Spleen (tissue), 11 donors: Measurements from ENCODE around the gene AKAP13. TPM values are rescaled to one million over a fixed set of nuclear protein-coding genes. Genes with fewer than 3 reads are reported as not detected.

Experiments
- DNase-seq: peaks from one replicate; pipeline ENCODE4 v3.0.0-alpha.2; 2020
- H3K27ac ChIP-seq, 8 donors: fragments of 200-600 bp; sonication (generic) in 7 of 8; 1 replicate in 4 of 8; 2 replicates in 4 of 8; pipeline versions ENCODE4 v1.5.0 to v1.8.0; 2016 to 2021; ENCODE audit warnings: inconsistent platforms in 4 of 8, mild to moderate bottlenecking in 4 of 8, moderate library complexity in 1 of 8
- H3K27me3 ChIP-seq, 7 donors: fragments of 200-600 bp; sonication (generic) in 6 of 7; replicated peaks in 1 of 7; 1 replicate in 4 of 7; 2 replicates in 3 of 7; pipeline versions ENCODE4 v1.5.0 to v1.8.0; 2016 to 2021; ENCODE audit warnings: inconsistent platforms in 3 of 7, mild to moderate bottlenecking in 1 of 7
- H3K36me3 ChIP-seq, 6 donors: fragments of 200-600 bp; sonication (generic) in 5 of 6; 1 replicate in 4 of 6; 2 replicates in 2 of 6; pipeline versions ENCODE4 v1.5.0 to v1.8.0; 2016 to 2021; ENCODE audit warnings: inconsistent platforms in 2 of 6
- H3K4me1 ChIP-seq, 6 donors: fragments of 200-600 bp; sonication (generic) in 5 of 6; 1 replicate in 3 of 6; 2 replicates in 3 of 6; pipeline versions ENCODE4 v1.5.0 to v1.8.0; 2016 to 2021; ENCODE audit warnings: inconsistent platforms in 3 of 6
- H3K4me3 ChIP-seq, 8 donors: fragments of 200-600 bp; sonication (generic) in 7 of 8; 1 replicate in 4 of 8; 2 replicates in 4 of 8; pipeline versions ENCODE4 v1.5.0 to v1.8.0; 2016 to 2021; ENCODE audit warnings: inconsistent platforms in 4 of 8, mild to moderate bottlenecking in 4 of 8, moderate library complexity in 2 of 8
- H3K9me3 ChIP-seq, 8 donors: fragments of 200-600 bp; sonication (generic) in 7 of 8; 1 replicate in 4 of 8; 2 replicates in 4 of 8; pipeline versions ENCODE4 v1.5.0 to v1.8.0; 2016 to 2021; ENCODE audit warnings: inconsistent platforms in 4 of 8
- POLR2A ChIP-seq, 3 donors: fragments of 450-650 bp; IDR thresholded peaks; one replicate each; pipeline ENCODE4 v1.5.1; 2017; ENCODE audit warnings: antibody characterized with exemption in 3 of 3, mild to moderate bottlenecking in 1 of 3
- POLR2AphosphoS5 ChIP-seq, 3 donors: sonication (generic); formaldehyde crosslinking; IDR thresholded peaks; one replicate each; pipeline ENCODE4 v1.5.1; 2017; ENCODE audit warnings: antibody characterized with exemption in 3 of 3
- WGBS, 5 donors: extraction: QIAGEN DNeasy Blood & Tissue Kit in 3 of 5; methylation state at CpG; one replicate each; pipeline versions ENCODE4 v1.1.5 to v1.1.7; 2013 to 2018; 5-methylcytosine and 5-hydroxymethylcytosine counted together
- intact Hi-C: fragments of 100-400 bp; cut with DNase I; formaldehyde crosslinking; loops from one replicate; pipeline ENCODE4 v1.15.0; 2023; ENCODE audit warnings: low total_unique reads
- polyA plus RNA-seq, 3 donors: library from polyadenylated mRNA; stranded (reverse); fragments of 200-250 nt; gene quantifications; one replicate each; pipeline ENCODE4 v1.2.1, GENCODE V29; 2013
- total RNA-seq, 7 donors: library from RNA; depleted of rRNA in 3 of 7; stranded (reverse); fragments of >200 nt in 3 of 7; fragmentation: NEBNext Ultra II Directional in 4 of 7; extraction: Animal tissue kit (Norgen Biotek cat#: 25700) in 4 of 7; gene quantifications; one replicate each; pipeline versions ENCODE4 v1.1.0 to v1.2.1, GENCODE V29; 2016 to 2021
- TF ChIP-seq, protein P1 (sequence below), 11 experiments: fragments of 200-600 bp in 7 of 11; fragments of 450-650 bp in 4 of 11; sonication (generic) in 4 of 11; IDR thresholded peaks in 8 of 11; conservative IDR thresholded peaks in 3 of 11; 1 replicate in 7 of 11; 2 replicates in 4 of 11; pipeline versions ENCODE4 v1.4.0 to v1.8.0; 2016 to 2021; ENCODE audit warnings: antibody characterized with exemption in 11 of 11, inconsistent platforms in 4 of 11, mild to moderate bottlenecking in 1 of 11
- donor health status: healthy with polysubstance abuse.
- donor health status: DM: no; HTN: no; CAD: no; lungs with moderate emphysema.
- donor health status: DM: no; HTN: no; CAD: no.
- donor health status: Bipolar disorder and iron deficiency.
- donor health status: healthy.
- donor health status: DM: no; HTN: no; CAD: no.
- donor health status: DM: yes; HTN: yes; CAD: no.

Gene AKAP13
- total and polyA plus RNA-seq, 10 donors = 35.4 to 413 (median 260) TPM

DNA sequence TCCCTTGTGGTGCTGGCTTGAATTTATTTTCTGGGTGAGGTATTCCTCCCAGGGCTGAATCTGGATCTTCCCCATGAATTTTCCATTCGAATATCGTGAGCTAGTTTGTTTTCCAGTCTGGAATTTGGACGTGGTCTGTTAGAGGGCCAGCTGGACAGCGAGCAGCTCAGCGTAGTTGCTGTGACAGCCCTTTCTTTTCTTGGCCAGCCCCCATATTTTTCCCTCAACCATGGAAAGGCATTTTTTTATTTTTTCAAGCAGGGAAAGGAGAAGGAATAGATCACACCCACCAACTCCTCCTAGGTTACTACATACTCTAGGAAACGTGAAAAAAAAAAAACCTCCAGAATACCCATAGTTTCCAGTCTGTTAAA lies 262.3 kb downstream of the AKAP13 start:
- TF ChIP-seq POLR2A (IDR thresholded peaks at IDR 0.05) = no peak
- TF ChIP-seq, protein P1, sequence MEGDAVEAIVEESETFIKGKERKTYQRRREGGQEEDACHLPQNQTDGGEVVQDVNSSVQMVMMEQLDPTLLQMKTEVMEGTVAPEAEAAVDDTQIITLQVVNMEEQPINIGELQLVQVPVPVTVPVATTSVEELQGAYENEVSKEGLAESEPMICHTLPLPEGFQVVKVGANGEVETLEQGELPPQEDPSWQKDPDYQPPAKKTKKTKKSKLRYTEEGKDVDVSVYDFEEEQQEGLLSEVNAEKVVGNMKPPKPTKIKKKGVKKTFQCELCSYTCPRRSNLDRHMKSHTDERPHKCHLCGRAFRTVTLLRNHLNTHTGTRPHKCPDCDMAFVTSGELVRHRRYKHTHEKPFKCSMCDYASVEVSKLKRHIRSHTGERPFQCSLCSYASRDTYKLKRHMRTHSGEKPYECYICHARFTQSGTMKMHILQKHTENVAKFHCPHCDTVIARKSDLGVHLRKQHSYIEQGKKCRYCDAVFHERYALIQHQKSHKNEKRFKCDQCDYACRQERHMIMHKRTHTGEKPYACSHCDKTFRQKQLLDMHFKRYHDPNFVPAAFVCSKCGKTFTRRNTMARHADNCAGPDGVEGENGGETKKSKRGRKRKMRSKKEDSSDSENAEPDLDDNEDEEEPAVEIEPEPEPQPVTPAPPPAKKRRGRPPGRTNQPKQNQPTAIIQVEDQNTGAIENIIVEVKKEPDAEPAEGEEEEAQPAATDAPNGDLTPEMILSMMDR (IDR thresholded peaks at IDR 0.05 in 8 of 11, conservative IDR thresholded peaks at IDR 0.05 in 3 of 11) = no peak
- peak in 1 of 3 donors; percentile 44 for TF ChIP-seq POLR2AphosphoS5 (IDR thresholded peaks at IDR 0.05)
- Histone ChIP-seq H3K27ac (peak overlapping the region in 6 of 8 donors; percentile 12 to 53 (median 46)), H3K4me1 (peaks cover 7 to 81% (median 34%) of the 10 kb centered on the region in 6 donors), H3K36me3 (peaks cover 0 to 93% (median 40%) of the 10 kb centered on the region in 6 donors), H3K4me3 (no peak overlapping the region), H3K27me3 (no peaks in the 10 kb centered on the region), H3K9me3 (no peaks in the 10 kb centered on the region)
- DNase-seq = no peak
- intact Hi-C loops = no loop called here
- WGBS, 5 donors = 70 to 86% (median 82%) methylated on average over 6 of the region's 6 CpGs

DNA sequence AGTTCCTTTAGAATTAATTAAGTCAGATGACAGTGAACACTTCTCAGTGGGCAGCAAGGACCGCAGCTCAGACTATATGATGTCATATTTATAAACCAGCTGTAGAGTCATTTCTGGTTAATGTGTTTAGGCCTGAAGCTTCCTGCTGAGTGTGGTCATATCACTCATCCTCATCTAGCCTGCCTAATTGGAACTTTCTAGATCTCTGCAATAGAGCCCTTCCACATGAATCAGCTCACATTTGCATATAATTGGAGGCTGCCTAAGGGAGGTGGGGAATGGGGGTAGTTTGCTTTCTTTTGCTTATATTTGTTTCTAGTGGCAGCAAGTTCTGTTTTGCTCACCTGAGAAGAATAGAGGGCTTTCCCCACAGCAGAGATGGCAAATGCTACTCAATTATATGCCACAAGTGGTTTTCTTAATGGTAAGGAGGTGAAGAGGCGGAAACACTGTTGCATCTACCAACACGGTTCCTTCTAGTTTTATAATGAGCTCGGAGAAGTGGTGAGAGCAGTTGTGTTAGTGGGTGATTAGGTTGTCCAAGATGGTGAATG lies 266.2 kb downstream of the AKAP13 start:
- DNase-seq = no peak
- Histone ChIP-seq H3K27ac (peak overlapping the region in 6 of 8 donors; percentile 23 to 75 (median 68)), H3K4me1 (peaks cover 17 to 75% (median 51%) of the 10 kb centered on the region in 6 donors), H3K27me3 (no peaks in the 10 kb centered on the region), H3K4me3 (no peak overlapping the region), H3K36me3 (peaks cover 0 to 88% (median 25%) of the 10 kb centered on the region in 6 donors), H3K9me3 (no peaks in the 10 kb centered on the region)
- intact Hi-C loops = no loop called here
- TF ChIP-seq POLR2A (IDR thresholded peaks at IDR 0.05) (no peak), POLR2AphosphoS5 (IDR thresholded peaks at IDR 0.05) (peak in 1 of 3 donors; percentile 8)
- 81 to 87% (median 86%) methylated on average over 4 of the region's 4 CpGs for WGBS, 5 donors

DNA sequence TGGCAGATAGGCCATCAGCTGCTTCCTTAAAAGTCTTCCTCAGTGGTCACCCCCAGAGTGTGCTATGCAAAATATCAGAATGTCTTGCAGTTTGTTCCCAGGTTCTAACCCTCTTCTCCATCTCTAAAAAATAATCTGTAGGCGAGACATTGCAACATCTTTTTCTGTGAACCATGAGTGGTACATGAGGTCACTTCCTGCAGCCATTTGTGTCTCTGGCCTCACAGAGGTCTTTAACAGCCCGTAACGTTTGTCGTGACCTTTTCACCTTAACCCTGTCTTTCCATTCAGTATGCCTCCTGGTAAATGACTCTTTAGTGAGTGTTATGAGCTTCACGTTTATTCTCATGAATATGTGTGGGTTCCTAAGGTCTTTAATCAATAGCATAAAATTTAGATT lies 269.0 kb downstream of the AKAP13 start:
- 16 to 40% (median 21%) methylated on average over 5 of the region's 5 CpGs for WGBS, 5 donors
- intact Hi-C loops = no loop called here
- Histone ChIP-seq H3K27me3 (no peaks in the 10 kb centered on the region), H3K9me3 (no peaks in the 10 kb centered on the region), H3K4me3 (no peak overlapping the region), H3K27ac (peak overlapping the region; percentile 8 to 78 (median 70)), H3K4me1 (peaks cover 17 to 65% (median 46%) of the 10 kb centered on the region in 6 donors), H3K36me3 (peaks cover 0 to 88% (median 25%) of the 10 kb centered on the region in 6 donors)
- TF ChIP-seq POLR2AphosphoS5 (IDR thresholded peaks at IDR 0.05) = peak in 1 of 3 donors; percentile 73
- no peak for TF ChIP-seq POLR2A (IDR thresholded peaks at IDR 0.05)
- TF ChIP-seq, protein P1 (IDR thresholded peaks at IDR 0.05 in 8 of 11, conservative IDR thresholded peaks at IDR 0.05 in 3 of 11) = no peak
- DNase-seq = no peak

DNA sequence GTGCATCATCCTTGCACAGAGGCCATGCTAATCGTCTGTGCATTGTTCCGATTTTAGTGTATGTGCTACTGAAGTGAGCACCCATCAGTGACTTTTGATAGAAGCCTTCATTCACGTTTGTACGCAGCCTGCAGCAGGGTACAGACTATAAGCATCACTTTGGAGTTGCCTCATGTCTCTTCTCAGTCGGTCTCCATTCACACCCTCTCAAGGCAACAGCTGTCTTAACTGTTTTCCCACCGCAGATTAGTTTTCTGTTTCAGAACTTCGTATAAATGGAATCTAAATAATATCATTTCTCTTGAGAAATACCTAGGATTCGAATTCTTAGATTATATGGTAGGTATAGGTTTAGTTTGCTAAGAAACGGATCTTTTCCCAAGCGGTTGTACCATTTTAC lies 271.1 kb downstream of the AKAP13 start:
- Histone ChIP-seq H3K4me1 (peaks cover 7 to 44% (median 27%) of the 10 kb centered on the region in 6 donors), H3K36me3 (peaks cover 0 to 88% (median 33%) of the 10 kb centered on the region in 6 donors), H3K4me3 (no peak overlapping the region), H3K27me3 (no peaks in the 10 kb centered on the region), H3K9me3 (no peaks in the 10 kb centered on the region), H3K27ac (no peak overlapping the region)
- intact Hi-C loops = no loop called here
- TF ChIP-seq, protein P1 (IDR thresholded peaks at IDR 0.05 in 8 of 11, conservative IDR thresholded peaks at IDR 0.05 in 3 of 11) = no peak
- no peak for TF ChIP-seq POLR2AphosphoS5 (IDR thresholded peaks at IDR 0.05)
- no peak for TF ChIP-seq POLR2A (IDR thresholded peaks at IDR 0.05)
- DNase-seq = no peak
- WGBS, 5 donors = 92 to 96% (median 93%) methylated on average over 10 of the region's 10 CpGs
